GM20431 (cell line): ENCODE results near the gene MARK1.
"Not testable (repeated sequence)": the region's sequence is repeated elsewhere in the genome, so short reads cannot be mapped to it uniquely, and the experiment has no call there.

Experiments used
- in situ Hi-C: fragments of 300-500 bp; cut with MseI, MboI; formaldehyde crosslinking; loops from one replicate; pipeline ENCODE4 v1.15.0; 2020; ENCODE audit warnings: low sequenced_read_pairs; ENCODE audit not compliant: unreplicated experiment

The MARK1 gene

GRCh38 chr1:220604926-220605325 is 77.0 kb downstream of the MARK1 start:
- in situ Hi-C loops: no loop called here

- in situ Hi-C loops: not testable (repeated sequence)
Measured at GRCh38 chr1:220605651-220606050, 77.7 kb downstream of the MARK1 start.

GRCh38 chr1:220611100-220611499 is 83.2 kb downstream of the MARK1 start:
- in situ Hi-C loops: not testable (repeated sequence)

- in situ Hi-C loops: no loop called here
Measured at GRCh38 chr1:220616836-220617235, 88.9 kb downstream of the MARK1 start.

GRCh38 chr1:220628431-220628830 is 100.5 kb downstream of the MARK1 start:
- in situ Hi-C loops: no loop called here

- in situ Hi-C loops: no loop called here
Measured at GRCh38 chr1:220631238-220631815, 103.4 kb downstream of the MARK1 start.

GRCh38 chr1:220637759-220638158 is 109.8 kb downstream of the MARK1 start:
- in situ Hi-C loops: no loop called here

- in situ Hi-C loops: no loop called here
Measured at GRCh38 chr1:220642285-220642684, 114.3 kb downstream of the MARK1 start.

GRCh38 chr1:220652995-220653394 is 125.1 kb downstream of the MARK1 start:
- in situ Hi-C loops: no loop called here

- in situ Hi-C loops: no loop called here
Measured at GRCh38 chr1:220655509-220655908, 127.6 kb downstream of the MARK1 start.

- in situ Hi-C loops: no loop called here
Measured at GRCh38 chr1:220655961-220656740, 128.2 kb downstream of the MARK1 start.

GRCh38 chr1:220666349-220666748 is 138.4 kb downstream of the MARK1 start:
- in situ Hi-C loops: no loop called here

GRCh38 chr1:220669005-220669404 is 141.1 kb downstream of the MARK1 start:
- in situ Hi-C loops: no loop called here

- in situ Hi-C loops: no loop called here
Measured at GRCh38 chr1:220670365-220670764, 142.4 kb downstream of the MARK1 start.

- in situ Hi-C loops: no loop called here
Measured at GRCh38 chr1:220673921-220674320, 146.0 kb downstream of the MARK1 start.

GRCh38 chr1:220677251-220677650 is 149.3 kb downstream of the MARK1 start:
- in situ Hi-C loops: loop anchor here (25.0 kb wide), 1 partner anchor 110 kb away; the partner anchor contains the start of gene MTARC1

GRCh38 chr1:220680085-220680687 is 152.2 kb downstream of the MARK1 start:
- in situ Hi-C loops: loop anchor here (25.0 kb wide), 1 partner anchor 107 kb away; the partner anchor contains the start of gene MTARC1

- in situ Hi-C loops: loop anchor here (25.0 kb wide), 1 partner anchor 106 kb away; the partner anchor contains the start of gene MTARC1
Measured at GRCh38 chr1:220681220-220681880, 153.4 kb downstream of the MARK1 start.

- in situ Hi-C loops: loop anchor here (25.0 kb wide), 1 partner anchor 104 kb away; the partner anchor contains the start of gene MTARC1
Measured at GRCh38 chr1:220682901-220683576, 155.1 kb downstream of the MARK1 start.

GRCh38 chr1:220683716-220684115 is 155.8 kb downstream of the MARK1 start:
- in situ Hi-C loops: loop anchor here (25.0 kb wide), 1 partner anchor 104 kb away; the partner anchor contains the start of gene MTARC1
